GM23248 (cell line): ENCODE results near the gene NHERF1. TPM values are rescaled to one million over a fixed set of nuclear protein-coding genes. Genes with fewer than 3 reads are reported as not detected.

ENCODE experiments used
- DNase-seq: peaks from one replicate; pipeline ENCODE4 v3.0.0-alpha.2; 2015
- H2AFZ ChIP-seq: fragments of 200-600 bp; sonication (generic); 2 replicates; pipeline ENCODE4 v1.6.1; 2016; ENCODE audit warnings: antibody characterized with exemption
- H3F3A ChIP-seq: fragments of 200-600 bp; sonication (generic); 2 replicates; pipeline ENCODE4 v1.6.1; 2016; ENCODE audit warnings: mild to moderate bottlenecking, antibody characterized with exemption, mixed run types; ENCODE audit not compliant: insufficient read depth
- H3K27ac ChIP-seq: fragments of 200-600 bp; sonication (generic); 2 replicates; pipeline ENCODE4 v1.5.1; 2016; ENCODE audit warnings: mild to moderate bottlenecking
- H3K27me3 ChIP-seq: fragments of 200-600 bp; sonication (generic); replicated peaks from 2 replicates; pipeline ENCODE4 v1.6.1; 2016; ENCODE audit warnings: mild to moderate bottlenecking; ENCODE audit not compliant: insufficient read depth
- H3K36me3 ChIP-seq: fragments of 200-600 bp; sonication (generic); 2 replicates; pipeline ENCODE4 v1.6.1; 2016; ENCODE audit warnings: low read depth, mild to moderate bottlenecking
- H3K4me1 ChIP-seq: fragments of 200-600 bp; sonication (generic); 2 replicates; pipeline ENCODE4 v1.6.1; 2016; ENCODE audit warnings: mild to moderate bottlenecking; ENCODE audit not compliant: insufficient read depth
- H3K4me2 ChIP-seq: fragments of 200-600 bp; sonication (generic); one replicate; pipeline ENCODE4 v1.6.1; 2016; ENCODE audit warnings: mild to moderate bottlenecking; ENCODE audit not compliant: unreplicated experiment
- H3K4me3 ChIP-seq: fragments of 200-600 bp; sonication (generic); 2 replicates; pipeline ENCODE4 v1.5.1; 2016; ENCODE audit warnings: mild to moderate bottlenecking
- H3K79me2 ChIP-seq: fragments of 200-600 bp; sonication (generic); 2 replicates; pipeline ENCODE4 v1.6.1; 2016; ENCODE audit warnings: mild to moderate bottlenecking; ENCODE audit not compliant: insufficient read depth
- H3K9ac ChIP-seq: fragments of 200-600 bp; sonication (generic); 2 replicates; pipeline ENCODE4 v1.6.1; 2016; ENCODE audit warnings: mild to moderate bottlenecking
- H3K9me2 ChIP-seq: fragments of 200-600 bp; sonication (generic); 2 replicates; pipeline ENCODE4 v1.6.1; 2016; ENCODE audit warnings: mixed run types, mild to moderate bottlenecking, moderate library complexity; ENCODE audit not compliant: insufficient read depth
- H3K9me3 ChIP-seq: fragments of 200-600 bp; sonication (generic); one replicate; pipeline ENCODE4 v1.6.1; 2017; ENCODE audit warnings: low read depth
- H4K20me1 ChIP-seq: fragments of 200-600 bp; sonication (generic); 2 replicates; pipeline ENCODE4 v1.6.0; 2016; ENCODE audit not compliant: insufficient read depth
- EZH2 ChIP-seq: fragments of 200-600 bp; sonication (generic); IDR thresholded peaks from 2 replicates; pipeline ENCODE4 v1.6.1; 2018; ENCODE audit warnings: antibody characterized with exemption, mild to moderate bottlenecking; ENCODE audit not compliant: insufficient read depth, poor library complexity, severe bottlenecking
- EZH2phosphoT487 ChIP-seq: fragments of 200-600 bp; sonication (generic); IDR thresholded peaks from 2 replicates; pipeline ENCODE4 v1.6.1; 2018; ENCODE audit warnings: antibody characterized with exemption, moderate library complexity, mild to moderate bottlenecking, low read depth; ENCODE audit not compliant: insufficient read depth
- WGBS, 2 experiments: methylation state at CpG; one replicate each; pipeline ENCODE4 v1.1.6; 2015 to 2017; ENCODE audit warnings: low lambda C conversion rate in 2 of 2, low coverage in 1 of 2; ENCODE audit errors: missing lambda C conversion rate in 2 of 2; 5-methylcytosine and 5-hydroxymethylcytosine counted together
- in situ Hi-C: fragments of 300-500 bp; cut with MboI; formaldehyde crosslinking; loops from 2 replicates; pipeline ENCODE4 v1.15.0; 2020
- polyA plus RNA-seq: library from polyadenylated mRNA; unstranded; fragments of >200 nt; fragmentation: Nextera tagmentation; extraction: Ambion mirVana; gene quantifications from 2 replicates; pipeline ENCODE4 v1.2.1, GENCODE V29; 2016
- total RNA-seq: library from RNA; depleted of rRNA; stranded (reverse); fragments of >200 nt; shearing (Covaris generic); gene quantifications from 2 replicates; pipeline ENCODE4 v1.2.3, GENCODE V29; 2014

NHERF1 gene
- total and polyA plus RNA-seq, 2 experiments from 2014 or later = 8.0 to 9.1 TPM

DNA sequence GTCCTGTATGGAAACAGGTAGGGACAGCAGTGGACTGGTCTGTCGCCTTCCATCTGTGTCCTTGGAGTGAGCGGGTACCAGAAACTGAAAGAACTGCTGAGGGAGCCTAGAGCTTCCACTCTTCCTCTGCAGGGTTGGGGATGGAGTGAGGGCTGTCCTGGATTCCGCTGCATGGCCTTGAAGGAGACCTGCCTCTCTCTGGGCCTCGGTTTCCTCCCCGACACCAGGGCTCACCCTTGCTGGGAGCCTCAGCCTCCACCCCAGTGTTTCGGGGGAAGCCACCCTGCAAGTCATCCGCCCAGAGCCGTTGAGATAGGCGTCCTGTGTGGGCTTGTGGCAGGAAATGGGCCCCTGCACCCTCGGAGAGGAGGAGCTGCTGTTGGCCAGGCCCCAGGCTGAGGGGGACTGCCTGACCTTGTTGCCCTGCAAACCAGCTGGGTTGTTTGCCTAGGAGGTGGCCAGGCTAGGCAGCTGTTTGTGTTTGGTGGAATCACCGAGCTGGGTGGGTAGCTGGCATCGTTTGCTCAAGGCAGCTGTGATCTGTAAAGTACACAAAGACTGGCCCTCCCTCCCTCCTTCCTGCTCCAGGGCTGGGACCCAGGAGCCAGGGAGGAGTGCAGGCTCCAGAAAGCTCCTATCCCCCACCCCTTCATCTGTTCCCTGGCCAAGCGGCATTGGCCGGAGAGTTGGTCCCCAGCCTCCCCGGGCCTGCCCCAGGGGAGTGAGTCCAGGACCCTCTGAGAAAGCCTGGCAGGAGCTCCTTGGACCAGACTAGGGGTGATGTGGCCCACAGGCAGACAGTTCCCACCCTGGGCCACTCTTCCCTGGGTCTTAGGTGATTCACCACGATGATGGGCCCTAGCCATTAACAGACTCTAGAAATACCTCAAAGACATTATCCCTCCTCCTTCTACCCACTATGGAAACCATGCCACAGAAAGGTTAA, 10.1 kb upstream of the NHERF1 start:
- H3K4me2 ChIP-seq = no peak overlapping the region
- in situ Hi-C loops = no loop called here

DNA sequence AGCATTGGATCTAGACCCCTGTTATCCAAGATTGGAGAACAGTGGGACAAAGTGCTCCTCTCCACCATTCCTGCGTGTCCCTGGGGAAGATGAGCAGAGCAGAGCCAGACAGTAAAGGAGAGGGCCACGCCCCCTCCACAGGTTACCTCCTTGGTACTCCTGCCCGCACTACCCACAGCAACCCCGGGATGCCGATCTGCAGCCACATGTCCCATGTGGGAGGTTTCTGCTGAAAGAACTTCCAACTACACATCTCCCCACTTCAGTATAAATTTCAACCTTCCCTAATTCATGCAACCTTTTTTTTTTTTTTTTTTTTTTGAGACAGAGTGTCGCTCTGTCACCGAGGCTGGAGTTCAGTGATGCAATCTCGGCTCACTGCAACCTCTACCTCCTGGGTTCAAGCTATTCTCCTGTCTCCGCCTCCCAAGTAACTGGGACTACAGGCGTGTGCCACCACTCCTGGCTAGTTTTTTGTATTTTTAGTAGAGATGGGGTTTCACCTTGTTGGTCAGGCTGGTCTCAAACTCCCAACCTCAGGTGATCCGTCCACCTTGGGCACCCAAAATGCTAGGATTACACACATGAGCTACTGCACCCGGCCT, 9.1 kb upstream of the NHERF1 start:
- no peak overlapping the region for H3K27ac ChIP-seq
- H3K4me2 ChIP-seq = no peak overlapping the region
- H3K9me3 ChIP-seq = no peaks in the 10 kb centered on the region
- H3K4me1 ChIP-seq = no peaks in the 10 kb centered on the region
- H3K9ac ChIP-seq = no peak overlapping the region
- in situ Hi-C loops = no loop called here
- no peaks in the 10 kb centered on the region for H3K9me2 ChIP-seq
- no peaks in the 10 kb centered on the region for H3K36me3 ChIP-seq
- H3K4me3 ChIP-seq = no peak overlapping the region
- no peak overlapping the region for H2AFZ ChIP-seq
- WGBS, 2 experiments = 80 to 84% methylated on average over 12 of the region's 12 CpGs
- no peaks in the 10 kb centered on the region for H3K79me2 ChIP-seq
- no peaks in the 10 kb centered on the region for H4K20me1 ChIP-seq
- H3F3A ChIP-seq = no peaks in the 10 kb centered on the region
- no peak for DNase-seq
- TF ChIP-seq EZH2phosphoT487 (no peak), EZH2 (no peak)
- peaks cover 44% of the 10 kb centered on the region for H3K27me3 ChIP-seq

More for the DNA sequence above, 10.1 kb upstream of the NHERF1 start:
- Histone ChIP-seq H3K9ac (no peak overlapping the region), H3K4me1 (no peaks in the 10 kb centered on the region), H3K79me2 (no peaks in the 10 kb centered on the region), H4K20me1 (no peaks in the 10 kb centered on the region), H3K27me3 (peaks cover 54% of the 10 kb centered on the region), H3K9me2 (no peaks in the 10 kb centered on the region), H3K4me3 (no peak overlapping the region), H3K27ac (no peak overlapping the region), H3F3A (no peaks in the 10 kb centered on the region), H3K9me3 (no peaks in the 10 kb centered on the region), H2AFZ (peak overlapping the region; percentile 23; the same call in 1 of the 2 replicates), H3K36me3 (no peaks in the 10 kb centered on the region)
- WGBS, 2 experiments = 31 to 34% methylated on average over 13 to 16 of the region's 16 CpGs
- DNase-seq = no peak
- no peak for TF ChIP-seq EZH2
- TF ChIP-seq EZH2phosphoT487 = no peak

DNA sequence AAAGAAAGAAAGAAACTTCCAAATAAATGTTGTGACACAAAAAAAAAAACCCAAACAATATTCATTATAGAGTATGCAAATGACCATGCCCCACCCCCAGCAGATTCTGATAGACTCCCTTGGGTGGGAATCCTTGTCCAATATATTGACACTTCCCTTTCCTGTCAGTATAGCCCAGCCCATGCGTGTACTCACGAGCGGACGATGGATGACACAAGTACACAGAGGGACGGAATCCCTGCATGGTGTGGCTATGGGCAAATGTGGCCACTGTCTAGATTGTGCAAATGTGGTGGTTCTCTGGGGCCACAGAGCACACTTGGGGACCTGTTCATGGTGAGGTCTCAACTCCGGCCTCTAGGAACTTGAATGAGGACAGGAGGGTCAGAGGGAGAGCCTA, 8.3 kb upstream of the NHERF1 start:
- H3K27ac ChIP-seq = no peak overlapping the region
- H3K27me3 ChIP-seq = peaks cover 40% of the 10 kb centered on the region
- no peaks in the 10 kb centered on the region for H4K20me1 ChIP-seq
- no peaks in the 10 kb centered on the region for H3K4me1 ChIP-seq
- H2AFZ ChIP-seq = no peak overlapping the region
- 67 to 72% methylated on average over 6 of the region's 6 CpGs for WGBS, 2 experiments
- no peak for TF ChIP-seq EZH2phosphoT487
- TF ChIP-seq EZH2 = no peak
- H3K4me3 ChIP-seq = no peak overlapping the region
- H3K9ac ChIP-seq = no peak overlapping the region
- H3K9me2 ChIP-seq = no peaks in the 10 kb centered on the region
- no peaks in the 10 kb centered on the region for H3K79me2 ChIP-seq
- in situ Hi-C loops = loop anchor here (10.0 kb wide), 1 partner anchor 125 kb away; no protein-coding TSS in a partner anchor
- H3F3A ChIP-seq = no peaks in the 10 kb centered on the region
- no peaks in the 10 kb centered on the region for H3K36me3 ChIP-seq
- DNase-seq = no peak
- no peaks in the 10 kb centered on the region for H3K9me3 ChIP-seq
- no peak overlapping the region for H3K4me2 ChIP-seq

DNA sequence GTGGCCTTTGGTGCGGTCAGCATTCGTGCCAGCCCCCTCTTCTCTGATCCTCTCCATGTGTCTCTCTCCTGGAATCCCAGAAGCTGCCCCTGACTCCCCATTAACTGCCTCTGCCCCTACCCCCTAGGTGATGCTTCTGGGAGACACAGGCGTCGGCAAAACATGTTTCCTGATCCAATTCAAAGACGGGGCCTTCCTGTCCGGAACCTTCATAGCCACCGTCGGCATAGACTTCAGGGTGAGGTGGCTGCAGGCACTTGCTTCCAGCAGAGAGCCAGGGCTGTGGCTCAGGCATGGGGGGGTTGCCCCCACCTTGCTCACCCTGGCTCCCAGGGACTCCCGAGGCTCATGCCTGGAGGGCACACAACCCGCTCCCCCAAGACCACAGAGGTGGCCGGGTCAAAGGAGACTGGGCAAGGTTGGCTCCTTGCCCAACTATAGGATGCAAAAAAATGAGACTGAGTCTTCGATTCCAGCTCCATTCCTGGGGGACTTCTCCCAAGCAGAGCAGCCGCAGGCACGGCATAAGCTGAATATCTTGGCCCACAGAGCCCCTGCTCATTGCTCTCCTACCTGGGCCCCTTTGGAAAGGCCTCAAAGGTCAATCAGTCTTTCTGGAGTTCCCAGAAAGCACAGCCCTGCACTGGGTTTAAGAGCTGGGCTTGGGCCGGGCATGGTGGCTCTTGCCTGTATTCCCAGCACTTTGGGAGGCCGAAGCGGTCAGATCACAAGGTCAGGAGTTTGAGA, 7.6 kb upstream of the NHERF1 start:
- TF ChIP-seq EZH2 (no peak), EZH2phosphoT487 (no peak)
- DNase-seq = no peak
- Histone ChIP-seq H3K9me2 (no peaks in the 10 kb centered on the region), H3K79me2 (no peaks in the 10 kb centered on the region), H3K4me1 (no peaks in the 10 kb centered on the region), H3K9me3 (no peaks in the 10 kb centered on the region), H3K4me2 (no peak overlapping the region), H3K4me3 (no peak overlapping the region), H3K9ac (no peak overlapping the region), H3K36me3 (no peaks in the 10 kb centered on the region), H4K20me1 (no peaks in the 10 kb centered on the region), H2AFZ (no peak overlapping the region), H3F3A (no peaks in the 10 kb centered on the region), H3K27ac (no peak overlapping the region), H3K27me3 (peaks cover 37% of the 10 kb centered on the region)
- in situ Hi-C loops = loop anchor here (10.0 kb wide), 1 partner anchor 124 kb away; no protein-coding TSS in a partner anchor
- WGBS, 2 experiments = 67 to 69% methylated on average over 17 of the region's 17 CpGs
